ENCODE measurements around the gene KPNA6. TPM values are rescaled to one million over a fixed set of nuclear protein-coding genes. Genes with fewer than 3 reads are reported as not detected.

KPNA6 gene
- total and polyA plus RNA-seq, 2 of the 13 experiments (the other 11 are each of a cell fraction or from before 2014, with no cell fraction given): 22.0 to 47.5 TPM

- TF ChIP-seq ZNF800 (CRISPR knock-in tag; IDR thresholded peaks at IDR 0.05) (0 out of 2 replicates have a peak, but pooled peaks have one; percentile 39), ARID2 (CRISPR knock-in tag; IDR thresholded peaks at IDR 0.05; ENCODE audit: borderline replicate concordance) (0 out of 2 replicates have a peak, but pooled peaks have one; percentile 34), RXRA (CRISPR knock-in tag; IDR thresholded peaks at IDR 0.05) (peak; percentile 15; the same call in 1 of the 2 replicates), FOSL2 (CRISPR knock-in tag; IDR thresholded peaks at IDR 0.05) (peak; percentile 21; the same call in 1 of the 2 replicates), ETV6 (CRISPR knock-in tag; conservative IDR thresholded peaks at IDR 0.05) (peak; percentile 53; the same call in 1 of the 2 replicates), ZNF441 (CRISPR knock-in tag; IDR thresholded peaks at IDR 0.05; ENCODE audit: borderline replicate concordance) (0 out of 2 replicates have a peak, but pooled peaks have one; percentile 57), RARG (CRISPR knock-in tag; IDR thresholded peaks at IDR 0.05; ENCODE audit: low read depth) (0 out of 2 replicates have a peak, but pooled peaks have one; percentile 51), ZNF383 (CRISPR knock-in tag; IDR thresholded peaks at IDR 0.05; ENCODE audit: borderline replicate concordance) (no peak), ZNF101 (CRISPR knock-in tag; IDR thresholded peaks at IDR 0.05; ENCODE audit: borderline replicate concordance, low read depth) (no peak), ZNF138 (CRISPR knock-in tag; IDR thresholded peaks at IDR 0.05; ENCODE audit: low read depth) (peak; percentile 69; the same call in 1 of the 2 replicates), ZNF891 (CRISPR knock-in tag; IDR thresholded peaks at IDR 0.05) (peak; percentile 96), ZBTB20 (CRISPR knock-in tag; IDR thresholded peaks at IDR 0.05; ENCODE audit: borderline replicate concordance, low read depth) (peak; percentile 51; the same call in 1 of the 2 replicates), XBP1 (CRISPR knock-in tag; IDR thresholded peaks at IDR 0.05) (no peak), ZNF773 (CRISPR knock-in tag; IDR thresholded peaks at IDR 0.05; ENCODE audit: borderline replicate concordance) (peak; percentile 67; the same call in 1 of the 2 replicates), ZNF605 (CRISPR knock-in tag; IDR thresholded peaks at IDR 0.05) (peak; percentile 55), ZNF660 (CRISPR knock-in tag; IDR thresholded peaks at IDR 0.05; ENCODE audit: borderline replicate concordance, low read depth) (no peak), ZNF431 (CRISPR knock-in tag; IDR thresholded peaks at IDR 0.05; ENCODE audit: borderline replicate concordance, low read depth) (peak; percentile 90), HMG20A (CRISPR knock-in tag; IDR thresholded peaks at IDR 0.05; ENCODE audit: borderline replicate concordance) (no peak), CENPBD1 (CRISPR knock-in tag; IDR thresholded peaks at IDR 0.05; ENCODE audit: borderline replicate concordance, low read depth) (peak; percentile 92; the same call in 1 of the 2 replicates), ZNF569 (CRISPR knock-in tag; IDR thresholded peaks at IDR 0.05; ENCODE audit: borderline replicate concordance) (no peak), ZNF549 (CRISPR knock-in tag; IDR thresholded peaks at IDR 0.05) (no peak), POLR2G (IDR thresholded peaks at IDR 0.05; ENCODE audit: low read depth, low read length) (peak; percentile 95), RFX3 (CRISPR knock-in tag; IDR thresholded peaks at IDR 0.05) (0 out of 2 replicates have a peak, but pooled peaks have one; percentile 14), GATAD2A (CRISPR knock-in tag; IDR thresholded peaks at IDR 0.05) (peak; percentile 14), ZNF143 (CRISPR knock-in tag; IDR thresholded peaks at IDR 0.05) (peak; percentile 90)
- TF ChIP-seq, protein P1, sequence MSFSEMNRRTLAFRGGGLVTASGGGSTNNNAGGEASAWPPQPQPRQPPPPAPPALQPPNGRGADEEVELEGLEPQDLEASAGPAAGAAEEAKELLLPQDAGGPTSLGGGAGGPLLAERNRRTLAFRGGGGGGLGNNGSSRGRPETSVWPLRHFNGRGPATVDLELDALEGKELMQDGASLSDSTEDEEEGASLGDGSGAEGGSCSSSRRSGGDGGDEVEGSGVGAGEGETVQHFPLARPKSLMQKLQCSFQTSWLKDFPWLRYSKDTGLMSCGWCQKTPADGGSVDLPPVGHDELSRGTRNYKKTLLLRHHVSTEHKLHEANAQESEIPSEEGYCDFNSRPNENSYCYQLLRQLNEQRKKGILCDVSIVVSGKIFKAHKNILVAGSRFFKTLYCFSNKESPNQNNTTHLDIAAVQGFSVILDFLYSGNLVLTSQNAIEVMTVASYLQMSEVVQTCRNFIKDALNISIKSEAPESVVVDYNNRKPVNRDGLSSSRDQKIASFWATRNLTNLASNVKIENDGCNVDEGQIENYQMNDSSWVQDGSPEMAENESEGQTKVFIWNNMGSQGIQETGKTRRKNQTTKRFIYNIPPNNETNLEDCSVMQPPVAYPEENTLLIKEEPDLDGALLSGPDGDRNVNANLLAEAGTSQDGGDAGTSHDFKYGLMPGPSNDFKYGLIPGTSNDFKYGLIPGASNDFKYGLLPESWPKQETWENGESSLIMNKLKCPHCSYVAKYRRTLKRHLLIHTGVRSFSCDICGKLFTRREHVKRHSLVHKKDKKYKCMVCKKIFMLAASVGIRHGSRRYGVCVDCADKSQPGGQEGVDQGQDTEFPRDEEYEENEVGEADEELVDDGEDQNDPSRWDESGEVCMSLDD (CRISPR knock-in tag; IDR thresholded peaks at IDR 0.05; ENCODE audit: borderline replicate concordance): peak; percentile 38
Measured at GRCh38 chr1:32179443-32180185, 71.8 kb downstream of the KPNA6 start, which contains the start of gene TXLNA (continued).
